T-helper 2 cell treated with Interferon-gamma antibody and Interleukin-4, amounts not matched to agents 5 μg/mL and 100 μg/mL, for 36 hours (primary cell): ENCODE results near the gene POLG2.

Source experiments
- DNase-seq: peaks from one replicate; pipeline ENCODE4 v3.0.0; 2021; ENCODE audit warnings: low spot score
- H3K27ac Mint-ChIP-seq: one replicate; pipeline ENCODE4 v1.8.0; 2021; ENCODE audit warnings: mild to moderate bottlenecking, mixed read lengths
- H3K27me3 Mint-ChIP-seq: one replicate; pipeline ENCODE4 v1.8.0; 2021; ENCODE audit warnings: low read depth, mixed read lengths
- H3K36me3 Mint-ChIP-seq: one replicate; pipeline ENCODE4 v1.8.0; 2021; ENCODE audit warnings: low read depth, mixed read lengths
- H3K4me1 Mint-ChIP-seq: one replicate; pipeline ENCODE4 v1.8.0; 2021; ENCODE audit warnings: low read depth, mixed read lengths
- H3K4me3 Mint-ChIP-seq: one replicate; pipeline ENCODE4 v1.8.0; 2022; ENCODE audit warnings: mild to moderate bottlenecking, moderate library complexity, mixed read lengths
- H3K9me3 Mint-ChIP-seq: one replicate; pipeline ENCODE4 v1.8.0; 2021; ENCODE audit warnings: mixed read lengths

Gene POLG2

DNA sequence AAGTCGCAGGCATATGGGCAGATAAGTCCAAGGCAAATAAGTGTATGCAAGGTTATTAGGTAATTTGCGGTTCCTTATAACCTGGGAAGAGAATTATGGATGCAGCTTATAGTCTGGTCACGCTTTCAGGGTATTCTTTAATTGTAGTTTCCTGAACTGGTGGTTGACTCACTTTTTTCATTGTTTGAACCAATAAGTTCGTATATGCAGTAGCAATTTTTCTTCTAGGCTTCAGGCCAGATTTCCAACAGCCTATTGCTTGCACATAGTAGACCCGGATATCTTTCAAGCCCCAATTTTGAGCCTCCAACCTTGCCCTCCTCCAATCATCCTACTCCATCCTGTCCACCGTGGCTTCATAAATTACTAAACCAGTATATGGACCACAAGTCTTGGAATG lies 22.7 kb upstream of the POLG2 start:
- Mint-ChIP-seq H3K27ac (no peak overlapping the region), H3K9me3 (no peaks in the 10 kb centered on the region), H3K36me3 (peaks cover 48% of the 10 kb centered on the region), H3K4me3 (no peak overlapping the region), H3K27me3 (no peaks in the 10 kb centered on the region), H3K4me1 (peaks cover 2% of the 10 kb centered on the region)
- DNase-seq: no peak

DNA sequence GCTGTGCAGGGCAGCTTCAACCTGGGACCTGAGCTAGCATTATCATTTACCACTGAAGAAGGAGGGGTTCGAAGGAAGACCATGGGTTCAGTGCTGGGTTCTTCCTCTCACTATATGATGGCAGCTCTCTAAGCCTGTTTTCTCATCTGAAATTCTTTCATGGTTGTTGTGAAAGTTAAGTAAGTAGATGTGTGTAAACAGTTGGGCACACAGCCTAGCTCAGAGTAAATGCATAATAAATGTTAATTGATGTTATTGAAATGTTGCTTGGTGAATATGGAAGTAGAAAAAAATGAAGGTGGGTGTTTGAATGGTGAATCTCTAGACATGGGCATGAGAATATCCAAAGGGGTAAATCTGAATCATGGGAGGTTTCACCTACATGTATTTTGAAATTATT lies 19.0 kb upstream of the POLG2 start:
- Mint-ChIP-seq H3K36me3 (peaks cover 58% of the 10 kb centered on the region), H3K4me1 (peaks cover 6% of the 10 kb centered on the region), H3K27ac (no peak overlapping the region), H3K27me3 (no peaks in the 10 kb centered on the region), H3K4me3 (no peak overlapping the region), H3K9me3 (no peaks in the 10 kb centered on the region)
- DNase-seq: no peak

DNA sequence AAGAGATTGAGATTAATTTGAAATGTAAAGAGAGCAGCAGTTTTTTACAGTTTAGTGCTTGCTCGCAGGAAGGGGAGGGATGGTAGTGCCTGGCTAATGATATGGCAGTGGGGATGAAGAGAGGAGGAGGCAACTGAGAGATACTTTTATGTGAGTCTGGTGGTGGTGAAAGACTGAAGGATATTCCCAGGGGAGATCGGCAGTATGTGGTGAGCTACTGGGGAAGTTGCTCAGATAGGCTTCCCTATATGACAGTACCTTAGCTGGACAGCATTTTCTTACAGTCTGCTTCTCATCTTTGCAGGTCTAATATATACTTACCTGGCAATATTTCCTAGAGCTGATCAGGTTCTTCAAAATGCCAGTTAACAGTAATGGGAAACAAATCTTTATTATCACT lies 18.6 kb upstream of the POLG2 start:
- Mint-ChIP-seq H3K27me3 (no peaks in the 10 kb centered on the region), H3K36me3 (peaks cover 61% of the 10 kb centered on the region), H3K9me3 (no peaks in the 10 kb centered on the region), H3K4me1 (peaks cover 6% of the 10 kb centered on the region), H3K27ac (no peak overlapping the region), H3K4me3 (no peak overlapping the region)
- DNase-seq: no peak

DNA sequence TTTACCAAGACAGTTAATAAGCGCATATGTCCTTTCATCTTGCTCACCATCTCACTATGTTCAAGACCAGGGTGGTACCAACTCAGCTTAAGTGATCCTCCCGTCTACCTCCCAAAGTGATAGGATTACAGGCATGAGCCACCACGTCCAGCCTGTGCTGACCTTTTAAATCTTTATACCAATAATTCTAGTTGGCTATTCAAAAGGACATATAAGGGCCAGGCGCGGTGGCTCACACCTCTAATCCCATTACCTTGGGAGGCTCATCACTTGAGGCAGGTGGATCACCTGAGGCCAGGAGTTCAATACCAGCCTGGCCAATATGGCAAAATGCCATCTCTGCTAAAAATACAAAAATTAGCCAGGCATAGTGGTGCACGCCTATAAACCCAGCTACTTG lies 12.3 kb upstream of the POLG2 start:
- Mint-ChIP-seq H3K4me1 (peaks cover 26% of the 10 kb centered on the region), H3K27ac (no peak overlapping the region), H3K36me3 (peaks cover 59% of the 10 kb centered on the region), H3K9me3 (no peaks in the 10 kb centered on the region), H3K4me3 (peak overlapping the region; percentile 48), H3K27me3 (peaks cover 8% of the 10 kb centered on the region)
- DNase-seq: no peak

DNA sequence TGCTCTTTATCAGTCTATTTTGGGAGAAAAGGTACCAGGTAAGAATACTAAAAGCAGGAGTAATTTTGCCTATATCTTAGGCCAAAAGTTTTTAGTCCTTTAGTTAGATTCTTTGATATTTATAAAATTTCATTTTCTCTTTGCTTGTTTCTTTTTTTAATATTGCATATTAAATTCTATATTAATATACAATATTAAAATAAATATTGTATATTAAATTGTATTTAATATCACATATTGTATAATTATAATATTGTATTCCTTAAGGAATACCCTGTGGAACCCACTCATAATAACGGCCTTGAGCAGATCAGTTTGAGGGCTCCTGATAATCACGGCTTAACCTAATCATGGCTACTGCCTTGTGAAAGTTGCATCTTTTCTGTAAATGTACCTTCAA lies 11.8 kb upstream of the POLG2 start:
- peaks cover 8% of the 10 kb centered on the region for H3K27me3 Mint-ChIP-seq
- peak overlapping the region; percentile 96 for H3K4me3 Mint-ChIP-seq
- H3K9me3 Mint-ChIP-seq: no peaks in the 10 kb centered on the region
- DNase-seq: no peak
- peaks cover 30% of the 10 kb centered on the region for H3K4me1 Mint-ChIP-seq
- H3K36me3 Mint-ChIP-seq: peaks cover 61% of the 10 kb centered on the region
- no peak overlapping the region for H3K27ac Mint-ChIP-seq

DNA sequence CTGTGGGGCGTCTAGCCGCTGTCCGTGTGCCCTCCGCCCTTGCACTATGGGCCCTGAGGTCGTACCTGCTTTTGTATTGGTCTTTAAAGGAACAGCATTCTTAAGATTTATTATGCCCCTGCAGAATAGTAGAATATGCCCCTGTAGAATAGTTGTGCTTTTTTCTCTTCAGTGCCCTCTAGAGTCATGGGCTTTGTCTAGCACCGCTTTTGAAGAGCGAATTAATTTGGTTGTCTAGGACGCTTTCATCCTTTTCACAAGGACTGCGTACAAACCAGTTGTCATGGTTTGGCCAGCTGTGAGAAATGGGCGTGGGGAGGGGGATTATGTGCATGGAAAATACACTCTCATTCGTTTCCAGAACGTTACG lies 10.5 kb upstream of the POLG2 start:
- peaks cover 67% of the 10 kb centered on the region for H3K36me3 Mint-ChIP-seq
- H3K9me3 Mint-ChIP-seq: no peaks in the 10 kb centered on the region
- DNase-seq: peak; percentile 44
- H3K4me3 Mint-ChIP-seq: peak overlapping the region; percentile 96
- peaks cover 38% of the 10 kb centered on the region for H3K4me1 Mint-ChIP-seq
- peaks cover 8% of the 10 kb centered on the region for H3K27me3 Mint-ChIP-seq
- peak overlapping the region; percentile 99 for H3K27ac Mint-ChIP-seq

DNA sequence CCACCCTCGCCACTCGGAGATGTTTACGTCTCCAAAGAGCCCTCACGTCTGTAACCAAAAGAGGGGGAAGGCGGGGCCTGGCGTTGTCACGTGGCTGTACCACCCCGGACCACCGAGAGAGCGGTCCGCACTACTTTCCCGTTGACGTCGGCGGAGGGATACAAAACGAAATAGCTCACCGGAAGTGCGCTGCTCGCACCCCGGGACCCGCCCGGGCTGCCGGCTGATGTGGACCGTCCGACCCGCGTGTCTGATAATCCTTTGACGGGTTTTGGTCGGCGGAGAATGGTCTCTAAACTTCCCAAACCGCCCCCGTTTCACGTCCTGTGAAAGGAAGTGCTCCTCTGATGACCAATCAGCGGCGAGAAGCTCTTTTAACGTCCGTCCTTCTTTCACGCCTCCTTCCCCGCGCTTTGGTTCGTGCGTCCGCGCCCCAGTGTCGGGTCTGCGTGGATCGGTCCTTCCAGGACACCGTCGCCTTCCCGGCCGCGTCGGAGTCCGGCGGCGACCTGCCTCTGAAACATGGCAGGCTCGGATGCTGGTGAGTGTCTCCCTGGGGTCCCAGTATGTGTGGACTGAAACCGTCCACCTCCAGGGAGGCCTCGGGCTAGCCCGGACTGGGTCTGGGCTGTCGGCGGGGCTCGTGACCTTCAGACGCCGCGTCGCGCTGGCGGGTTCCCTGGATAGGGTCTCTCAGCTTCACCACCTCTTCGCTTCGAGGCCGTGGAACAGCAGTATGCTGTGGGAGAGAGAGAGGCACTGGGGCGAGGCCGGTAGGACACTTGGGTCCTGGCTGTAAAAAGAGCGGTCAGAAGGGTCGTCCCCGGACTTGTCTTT lies 9.9 kb upstream of the POLG2 start, which contains the start of gene CEP95:
CEP95 (plus strand) TSS at position 402 of the 837 bp plus-strand sequence; CDS start at position 523, 121 bp downstream.
- no peaks in the 10 kb centered on the region for H3K9me3 Mint-ChIP-seq
- peaks cover 8% of the 10 kb centered on the region for H3K27me3 Mint-ChIP-seq
- peaks cover 70% of the 10 kb centered on the region for H3K36me3 Mint-ChIP-seq
- DNase-seq: peak; percentile 95
- peak within 1 kb of the TSS; percentile 96 for H3K4me3 Mint-ChIP-seq
- peaks cover 43% of the 10 kb centered on the region for H3K4me1 Mint-ChIP-seq
- peak within 1 kb of the TSS; percentile 99 for H3K27ac Mint-ChIP-seq

DNA sequence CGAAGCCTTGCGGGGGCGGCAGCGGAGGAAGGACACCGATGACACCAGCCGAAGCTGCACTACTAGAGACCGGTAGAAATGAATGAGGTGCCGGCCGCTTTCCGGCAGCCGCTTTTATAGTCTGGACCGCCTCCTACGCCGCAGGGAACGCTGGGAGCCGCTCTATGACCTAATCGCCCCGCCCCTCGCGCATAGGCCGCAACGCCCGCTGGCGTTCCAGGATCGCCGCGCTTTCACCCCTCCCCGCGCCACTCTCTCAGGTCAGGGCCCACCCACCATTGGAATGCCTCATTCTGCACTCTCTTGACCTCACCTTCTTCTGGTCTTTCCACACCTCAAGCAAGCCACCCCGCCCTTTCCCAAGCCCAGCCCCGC lies 9.3 kb upstream of the POLG2 start, which contains the start of gene DDX5:
DDX5 (minus strand) TSS at position 89 of the 375 bp plus-strand sequence. CDS start 170 bp downstream, outside the sequence.
- H3K4me3 Mint-ChIP-seq: peak within 1 kb of the TSS; percentile 96
- H3K9me3 Mint-ChIP-seq: no peaks in the 10 kb centered on the region
- DNase-seq: peak; percentile 97
- H3K27ac Mint-ChIP-seq: peak within 1 kb of the TSS; percentile 99
- H3K4me1 Mint-ChIP-seq: peaks cover 44% of the 10 kb centered on the region
- peaks cover 8% of the 10 kb centered on the region for H3K27me3 Mint-ChIP-seq
- H3K36me3 Mint-ChIP-seq: peaks cover 70% of the 10 kb centered on the region

DNA sequence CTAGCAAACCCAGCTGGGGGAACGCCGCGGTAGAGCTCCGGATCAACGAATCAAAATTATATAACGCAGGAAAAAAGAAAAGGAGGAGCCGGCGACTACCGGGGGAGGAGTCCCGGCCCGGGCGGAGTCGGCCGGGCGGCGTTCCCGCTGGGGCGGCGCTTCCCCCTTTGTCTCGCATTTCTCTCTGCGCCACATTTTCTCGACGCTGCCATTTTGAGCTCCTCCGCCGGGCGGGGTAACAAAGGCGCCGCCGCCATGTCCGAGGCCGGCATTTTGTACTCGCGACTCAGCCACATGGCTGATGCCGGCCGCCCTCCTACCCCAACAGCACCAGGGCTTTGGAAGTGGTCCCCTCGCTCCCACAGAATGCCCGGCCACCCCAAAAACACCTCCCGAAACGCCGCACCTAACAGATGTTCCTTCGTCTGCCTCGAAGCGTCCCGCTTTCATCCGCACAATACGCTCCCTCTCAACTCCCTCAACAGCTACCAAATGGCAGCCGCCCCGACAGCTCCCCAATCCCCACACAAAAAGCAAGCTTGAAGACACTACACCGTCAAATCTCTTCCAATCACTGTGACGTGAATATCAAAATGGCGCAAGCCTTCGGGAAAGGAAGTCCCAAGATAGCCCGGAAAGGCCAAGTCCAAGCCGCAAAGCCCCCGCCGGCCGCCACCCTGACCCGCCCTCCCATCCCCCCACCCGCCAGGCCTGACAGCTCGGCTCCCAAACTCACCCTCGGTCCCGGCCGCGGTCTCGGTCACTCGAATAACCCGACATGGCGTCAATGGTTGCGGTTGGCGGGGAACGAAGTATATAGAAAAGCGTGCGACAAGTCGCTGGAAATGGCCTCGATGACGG lies 8.7 kb upstream of the POLG2 start:
- peaks cover 70% of the 10 kb centered on the region for H3K36me3 Mint-ChIP-seq
- peaks cover 8% of the 10 kb centered on the region for H3K27me3 Mint-ChIP-seq
- H3K27ac Mint-ChIP-seq: peak overlapping the region; percentile 99
- peak; percentile 79 for DNase-seq
- peak overlapping the region; percentile 96 for H3K4me3 Mint-ChIP-seq
- H3K4me1 Mint-ChIP-seq: peaks cover 49% of the 10 kb centered on the region
- no peaks in the 10 kb centered on the region for H3K9me3 Mint-ChIP-seq

DNA sequence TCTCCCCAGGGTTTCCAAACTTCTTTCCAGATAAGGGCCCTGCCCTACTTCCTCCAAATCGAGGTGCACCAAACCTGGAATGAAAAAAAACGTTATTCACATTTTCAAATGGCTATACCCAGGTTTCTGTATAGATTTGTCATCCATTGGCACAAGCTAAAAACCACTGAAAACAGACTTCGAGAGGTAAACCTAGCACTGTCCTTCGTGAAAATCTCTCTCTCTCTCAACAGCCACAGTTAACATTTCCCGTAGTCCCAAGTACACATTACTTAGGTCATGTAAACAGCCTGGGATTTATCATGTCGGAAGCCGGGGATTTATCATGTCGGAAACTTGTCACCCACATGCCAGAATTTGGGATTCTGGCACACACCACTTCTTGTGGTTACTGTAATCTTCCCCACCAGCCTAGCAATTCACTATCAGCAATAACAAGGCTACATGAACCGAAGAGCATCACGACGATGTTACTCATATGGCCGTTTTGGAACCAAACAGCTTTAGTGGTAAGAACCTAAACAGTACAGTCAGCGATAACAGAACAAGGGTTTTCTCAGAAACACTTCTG lies 8.0 kb upstream of the POLG2 start:
- peak overlapping the region; percentile 96 for H3K4me3 Mint-ChIP-seq
- H3K9me3 Mint-ChIP-seq: no peaks in the 10 kb centered on the region
- H3K27me3 Mint-ChIP-seq: peaks cover 8% of the 10 kb centered on the region
- peaks cover 73% of the 10 kb centered on the region for H3K36me3 Mint-ChIP-seq
- H3K4me1 Mint-ChIP-seq: peaks cover 55% of the 10 kb centered on the region
- peak overlapping the region; percentile 99 for H3K27ac Mint-ChIP-seq
- DNase-seq: no peak

DNA sequence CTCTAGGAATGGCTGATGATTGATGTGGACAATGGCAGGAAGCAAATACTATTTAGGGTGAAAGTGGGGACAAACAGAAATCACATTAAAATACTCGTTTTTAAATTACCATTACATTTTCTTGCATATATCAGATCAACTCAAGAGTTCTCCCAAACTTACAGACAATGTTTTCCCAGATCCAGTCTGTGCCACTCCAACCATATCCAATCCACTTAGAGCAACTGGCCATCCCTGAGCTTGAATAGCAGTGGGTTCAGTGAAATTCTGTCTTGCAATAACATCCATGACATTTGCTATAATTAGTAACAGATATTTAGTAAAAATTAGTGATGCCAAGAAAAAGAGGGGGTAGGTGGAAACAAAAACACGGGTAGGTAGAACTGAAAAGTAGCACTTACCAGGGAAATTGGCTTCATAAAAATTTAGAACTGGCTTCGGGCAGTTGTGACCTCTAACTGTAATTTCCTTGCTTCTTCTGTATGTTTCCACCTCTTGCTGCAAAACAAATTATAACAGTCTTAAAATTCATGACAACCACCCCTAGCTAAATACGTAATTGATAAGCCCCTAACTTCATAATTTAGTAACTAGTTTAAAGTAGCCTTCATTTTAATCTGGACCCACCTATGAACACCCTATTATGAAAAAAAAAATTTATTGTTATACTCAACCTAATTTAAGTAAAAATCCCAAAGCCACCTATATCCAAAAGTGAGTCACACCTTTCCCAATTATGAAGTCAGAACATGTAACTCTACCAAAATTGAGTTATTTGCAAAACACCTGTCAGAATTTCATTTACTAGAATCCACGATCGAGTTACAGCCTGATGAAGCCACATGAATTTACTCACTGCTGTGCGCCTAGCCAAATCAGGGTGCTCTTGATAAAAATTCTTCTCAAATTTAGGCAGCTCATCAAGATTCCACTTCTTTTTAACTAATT lies 7.2 kb upstream of the POLG2 start:
- no peak for DNase-seq
- peak overlapping the region; percentile 99 for H3K27ac Mint-ChIP-seq
- no peaks in the 10 kb centered on the region for H3K9me3 Mint-ChIP-seq
- peaks cover 8% of the 10 kb centered on the region for H3K27me3 Mint-ChIP-seq
- H3K36me3 Mint-ChIP-seq: peaks cover 78% of the 10 kb centered on the region
- peaks cover 59% of the 10 kb centered on the region for H3K4me1 Mint-ChIP-seq
- H3K4me3 Mint-ChIP-seq: peak overlapping the region; percentile 96

DNA sequence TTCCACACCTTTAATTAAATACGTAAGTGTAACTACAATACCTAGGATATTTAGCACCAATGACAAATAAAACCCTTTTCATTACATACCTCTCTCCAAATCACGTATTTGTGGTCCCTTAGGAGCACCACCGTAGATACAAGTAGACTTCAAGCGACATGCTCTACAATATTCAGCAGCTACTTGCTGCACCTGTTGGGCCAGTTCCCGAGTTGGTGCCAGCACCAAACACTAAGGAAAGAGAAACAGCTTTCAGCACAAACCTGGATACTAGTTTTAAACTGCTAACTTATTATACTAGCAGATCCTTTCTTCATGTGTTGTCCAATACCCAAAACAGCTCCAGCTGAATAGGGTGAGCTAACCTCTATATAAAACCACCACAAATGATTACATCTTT lies 6.5 kb upstream of the POLG2 start:
- Mint-ChIP-seq H3K4me1 (peaks cover 61% of the 10 kb centered on the region), H3K27ac (no peak overlapping the region), H3K36me3 (peaks cover 80% of the 10 kb centered on the region), H3K9me3 (no peaks in the 10 kb centered on the region), H3K27me3 (peaks cover 8% of the 10 kb centered on the region), H3K4me3 (no peak overlapping the region)
- no peak for DNase-seq

DNA sequence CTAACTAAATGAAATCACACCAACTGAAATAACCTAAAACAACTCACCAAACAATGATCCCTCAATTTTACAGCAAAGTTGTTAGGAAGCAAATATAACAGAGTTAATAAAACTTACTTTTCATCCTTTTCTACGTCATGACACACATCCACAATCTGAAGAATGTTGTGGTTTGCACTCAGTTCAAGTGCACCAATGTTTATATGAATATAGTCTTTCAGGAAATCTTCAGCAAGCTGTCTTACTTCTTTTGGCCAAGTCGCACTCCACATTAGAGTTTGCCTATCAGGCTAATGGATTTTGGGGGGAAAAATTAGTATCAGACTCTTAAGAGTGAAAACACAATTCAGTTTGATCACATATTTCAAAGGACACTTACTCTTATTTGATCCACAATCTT lies 6.0 kb upstream of the POLG2 start:
- H3K4me1 Mint-ChIP-seq: peaks cover 63% of the 10 kb centered on the region
- H3K9me3 Mint-ChIP-seq: no peaks in the 10 kb centered on the region
- H3K4me3 Mint-ChIP-seq: peak overlapping the region; percentile 1
- H3K27ac Mint-ChIP-seq: no peak overlapping the region
- DNase-seq: no peak
- peaks cover 8% of the 10 kb centered on the region for H3K27me3 Mint-ChIP-seq
- peaks cover 83% of the 10 kb centered on the region for H3K36me3 Mint-ChIP-seq
